Coronary artery (tissue), 2 donors: ENCODE measurements around the gene IFI6.

Experiments used
- DNase-seq: peaks from one replicate; pipeline ENCODE4 v3.0.0-alpha.2; 2017; ENCODE audit warnings: low spot score
- H3K27ac ChIP-seq, 2 donors: fragments of 200-600 bp; sonication (generic); one replicate each; pipeline ENCODE4 v1.5.1; 2016 to 2019
- H3K4me3 ChIP-seq: fragments of 200-600 bp; sonication (generic); 2 replicates; pipeline ENCODE4 v1.5.1; 2016; ENCODE audit warnings: mild to moderate bottlenecking, moderate library complexity
- TF ChIP-seq, protein P1 (sequence below): fragments of 200-600 bp; sonication (generic); IDR thresholded peaks from one replicate; pipeline ENCODE4 v1.5.1; 2019; ENCODE audit warnings: antibody characterized with exemption

Gene IFI6

DNA sequence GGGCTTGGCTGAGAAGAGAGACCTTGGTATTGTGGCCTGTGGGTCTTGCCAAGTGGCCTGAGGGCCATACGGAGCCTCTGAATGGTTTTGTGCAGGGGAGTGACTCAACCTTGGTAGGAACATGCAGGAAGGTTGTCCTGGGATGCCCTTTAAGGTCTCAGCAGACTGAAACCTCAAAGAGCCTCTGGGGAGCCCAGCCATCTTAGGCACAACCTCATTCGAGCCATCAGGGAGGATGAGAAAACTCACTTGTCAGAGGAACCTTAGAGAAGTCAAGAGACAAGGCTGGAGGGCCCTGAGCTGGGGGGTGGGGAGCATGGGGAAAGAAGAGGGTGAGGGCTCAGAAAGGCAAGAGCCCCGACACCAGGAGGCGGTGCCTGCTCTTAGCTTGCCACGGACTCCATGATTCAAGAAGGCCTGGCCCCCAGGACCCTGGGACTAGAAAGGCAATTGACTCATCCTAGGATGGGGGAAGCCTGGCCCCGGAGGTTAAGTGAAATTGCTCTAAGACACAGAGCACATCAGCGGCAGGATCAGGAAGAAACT, 13.0 kb downstream of the IFI6 start:
- TF ChIP-seq, protein P1, sequence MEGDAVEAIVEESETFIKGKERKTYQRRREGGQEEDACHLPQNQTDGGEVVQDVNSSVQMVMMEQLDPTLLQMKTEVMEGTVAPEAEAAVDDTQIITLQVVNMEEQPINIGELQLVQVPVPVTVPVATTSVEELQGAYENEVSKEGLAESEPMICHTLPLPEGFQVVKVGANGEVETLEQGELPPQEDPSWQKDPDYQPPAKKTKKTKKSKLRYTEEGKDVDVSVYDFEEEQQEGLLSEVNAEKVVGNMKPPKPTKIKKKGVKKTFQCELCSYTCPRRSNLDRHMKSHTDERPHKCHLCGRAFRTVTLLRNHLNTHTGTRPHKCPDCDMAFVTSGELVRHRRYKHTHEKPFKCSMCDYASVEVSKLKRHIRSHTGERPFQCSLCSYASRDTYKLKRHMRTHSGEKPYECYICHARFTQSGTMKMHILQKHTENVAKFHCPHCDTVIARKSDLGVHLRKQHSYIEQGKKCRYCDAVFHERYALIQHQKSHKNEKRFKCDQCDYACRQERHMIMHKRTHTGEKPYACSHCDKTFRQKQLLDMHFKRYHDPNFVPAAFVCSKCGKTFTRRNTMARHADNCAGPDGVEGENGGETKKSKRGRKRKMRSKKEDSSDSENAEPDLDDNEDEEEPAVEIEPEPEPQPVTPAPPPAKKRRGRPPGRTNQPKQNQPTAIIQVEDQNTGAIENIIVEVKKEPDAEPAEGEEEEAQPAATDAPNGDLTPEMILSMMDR: no peak
- peak overlapping the region; percentile 77 to 97 for H3K27ac ChIP-seq
- H3K4me3 ChIP-seq: peak overlapping the region; percentile 80
- DNase-seq: no peak

DNA sequence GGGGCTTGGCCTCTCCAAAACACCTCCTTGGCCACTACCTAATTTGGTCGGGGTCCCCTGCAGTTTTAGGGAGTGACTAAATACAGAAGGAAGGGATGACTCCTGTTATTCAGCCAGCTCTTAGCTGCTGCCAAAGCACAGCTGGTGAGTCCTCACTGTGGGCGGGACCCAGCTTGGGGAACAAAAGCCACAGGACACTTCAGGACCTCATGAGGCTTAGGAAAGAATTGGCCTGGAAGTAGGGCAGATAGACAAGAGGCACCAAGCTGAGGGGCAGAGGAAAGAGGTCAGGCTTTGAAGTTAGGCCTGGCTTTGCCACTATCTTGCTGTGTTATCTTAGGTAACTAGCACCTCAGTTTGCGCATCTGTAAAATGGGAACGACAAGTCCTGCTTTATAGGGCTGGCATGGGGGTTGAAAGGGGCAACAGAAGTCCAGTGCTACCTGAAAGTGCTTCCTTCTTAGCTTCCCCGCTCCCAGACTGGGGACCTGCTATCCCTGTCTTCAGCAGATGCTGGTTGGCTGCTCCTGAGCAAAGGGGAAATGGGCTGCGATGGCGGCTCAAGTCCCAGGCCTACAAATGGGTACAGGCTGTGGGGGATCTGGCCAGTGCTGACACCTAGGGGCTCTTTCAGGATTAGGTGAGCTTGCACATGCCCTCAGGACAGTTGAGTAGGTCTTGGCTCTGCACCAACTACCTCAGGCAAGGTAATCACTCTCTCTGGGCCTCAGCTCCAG, 15.7 kb downstream of the IFI6 start:
- DNase-seq: no peak
- peak overlapping the region; percentile 50 to 74 for H3K27ac ChIP-seq
- no peak overlapping the region for H3K4me3 ChIP-seq
- TF ChIP-seq, protein P1: no peak

DNA sequence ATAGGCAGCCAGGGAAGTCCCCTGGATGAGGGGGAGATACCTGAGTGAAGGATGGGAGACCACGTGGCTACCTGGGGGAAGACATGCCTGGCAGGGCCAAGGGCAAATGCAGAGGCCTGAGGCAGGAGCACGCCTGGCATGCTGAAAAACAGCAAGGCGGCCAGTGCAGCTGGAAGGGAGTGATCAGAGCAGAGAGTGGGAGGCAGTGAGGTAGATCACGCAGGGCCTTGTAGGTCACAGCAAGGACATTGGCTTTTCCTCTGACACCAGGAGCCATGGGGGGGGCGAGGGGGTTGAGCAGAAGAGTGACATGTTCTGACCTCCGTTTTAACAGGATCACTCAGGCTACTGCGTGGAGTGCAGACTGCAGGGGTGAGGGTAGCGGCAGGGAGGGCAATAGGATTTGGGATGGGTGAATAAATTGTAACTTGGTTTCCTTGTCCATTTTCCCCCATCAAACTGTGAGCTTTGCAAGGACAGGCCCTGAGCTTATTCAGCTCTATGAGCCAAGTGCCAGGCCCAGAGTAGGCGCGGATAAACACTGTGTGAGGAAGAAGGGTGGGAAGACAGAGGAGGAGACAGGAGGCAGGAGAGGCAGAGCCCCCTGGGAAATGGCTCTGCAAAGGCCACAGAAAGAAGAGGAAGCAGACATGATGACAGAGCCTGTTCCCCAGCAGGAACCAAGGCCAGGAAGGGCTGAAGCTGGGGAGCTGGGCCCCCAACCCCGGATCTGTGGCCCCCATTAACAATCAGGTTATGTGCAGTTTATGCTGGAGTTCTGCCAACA, 16.6 kb downstream of the IFI6 start:
- no peak overlapping the region for H3K4me3 ChIP-seq
- peak overlapping the region; percentile 50 to 74 for H3K27ac ChIP-seq
- TF ChIP-seq, protein P1: no peak
- no peak for DNase-seq

DNA sequence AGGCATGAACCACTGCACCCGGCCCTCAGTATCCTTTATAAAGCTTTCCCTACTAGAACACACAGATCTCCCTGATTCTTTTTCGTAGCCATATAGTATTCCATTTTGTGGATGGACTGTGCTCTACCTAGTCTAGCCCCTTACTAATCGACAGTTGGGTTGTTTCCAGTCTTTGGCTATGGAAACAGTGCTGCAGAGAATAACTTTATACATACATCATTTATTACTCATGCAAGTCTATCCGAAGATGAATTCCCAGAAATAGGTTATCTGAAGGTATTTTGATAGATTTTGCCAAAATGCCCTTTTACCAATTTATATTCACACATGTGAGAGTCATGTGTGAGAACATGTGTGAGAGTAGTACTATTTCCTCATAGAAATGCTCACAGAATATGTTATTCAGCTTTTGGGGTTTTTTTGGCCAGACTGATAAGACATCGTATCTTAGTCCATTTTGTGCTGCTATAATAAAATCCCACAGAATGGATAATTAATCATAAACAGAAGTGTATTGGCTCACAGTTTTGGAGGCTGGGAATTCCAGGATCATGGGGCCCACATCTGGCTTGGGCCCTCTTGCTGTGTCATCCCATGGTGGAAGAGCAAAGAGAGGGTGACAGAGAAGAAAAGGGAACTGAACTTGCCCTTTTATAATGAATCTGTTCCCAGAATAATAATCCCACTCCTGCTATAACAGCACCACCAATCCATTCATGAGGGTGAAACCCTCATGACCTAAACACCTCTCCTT, 19.7 kb downstream of the IFI6 start:
- H3K27ac ChIP-seq: no peak overlapping the region
- TF ChIP-seq, protein P1: no peak
- no peak for DNase-seq
- H3K4me3 ChIP-seq: no peak overlapping the region

DNA sequence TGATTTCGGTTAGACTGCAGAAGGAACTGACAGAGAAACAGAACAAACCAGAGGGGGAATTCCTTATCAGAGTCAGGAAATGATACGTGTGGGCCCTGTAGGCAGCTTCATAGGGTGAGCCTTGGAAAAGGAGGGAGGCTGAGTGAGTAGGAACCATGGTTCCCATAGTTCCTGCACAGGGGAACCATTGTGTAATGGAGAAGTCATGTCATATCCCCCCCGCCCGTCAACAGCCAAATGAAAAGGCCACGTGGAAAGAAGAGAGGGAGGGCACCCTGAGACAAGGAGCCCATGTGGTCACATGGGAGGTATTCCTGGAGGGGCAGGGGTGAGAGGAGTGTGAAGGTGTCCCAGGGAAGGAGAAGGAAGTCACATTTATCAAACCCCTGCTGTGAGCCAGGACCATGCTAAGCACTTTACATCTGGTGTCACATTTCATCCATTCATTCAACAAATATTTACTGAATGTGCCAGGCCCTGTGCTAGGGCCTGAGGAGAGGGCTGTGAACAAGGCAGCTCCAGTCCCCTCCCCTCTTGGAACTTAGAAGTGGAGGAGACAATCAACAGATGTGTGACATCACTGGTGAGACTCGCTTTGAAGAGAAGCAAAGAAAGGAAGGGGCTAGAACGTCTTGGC, 21.3 kb downstream of the IFI6 start:
- TF ChIP-seq, protein P1: no peak
- peak overlapping the region in 1 of 2 donors; percentile 49 for H3K27ac ChIP-seq
- no peak for DNase-seq
- H3K4me3 ChIP-seq: no peak overlapping the region

DNA sequence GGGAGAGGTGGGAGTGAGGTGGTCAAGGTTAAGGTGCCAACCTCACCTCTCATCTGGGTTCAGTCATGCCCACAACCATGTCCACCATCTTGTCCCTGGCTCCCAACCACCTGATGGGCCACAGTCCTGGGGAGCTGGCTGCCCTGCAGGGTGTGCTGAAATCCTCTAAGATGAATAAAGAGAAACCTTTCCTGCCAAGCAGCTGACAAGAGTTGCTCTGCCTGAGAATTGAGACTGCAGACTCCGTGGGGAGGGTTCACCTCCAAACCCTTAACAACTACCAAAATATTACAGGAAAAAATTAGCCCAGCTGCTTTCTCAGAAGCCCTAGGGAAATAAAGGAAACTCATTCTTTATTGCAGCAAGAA, 21.8 kb downstream of the IFI6 start:
- TF ChIP-seq, protein P1: no peak
- H3K27ac ChIP-seq: no peak overlapping the region
- no peak for DNase-seq
- H3K4me3 ChIP-seq: no peak overlapping the region
